AG04449 (cell line): ENCODE data around the gene HOXA13.

Experiments used
- CTCF ChIA-PET: fragments of 350-600 bp; formaldehyde crosslinking; extraction: SDS; loops from one replicate; lab custom pipeline; 2021; ENCODE audit warnings: antibody characterized with exemption; lab: Yijun Ruan, JAX
- POLR2A ChIA-PET: fragments of 400-600, 350-600 bp; formaldehyde crosslinking; extraction: SDS; loops from one replicate; lab custom pipeline; 2020; ENCODE audit warnings: antibody characterized with exemption, inconsistent platforms; lab: Yijun Ruan, JAX
- DNase-seq: peaks from one replicate; pipeline ENCODE4 v3.0.0-alpha.2; 2010; ENCODE audit warnings: low read depth, low spot score
- H3K4me3 ChIP-seq: 2 replicates; pipeline ENCODE4 v1.5.1; 2011; ENCODE audit warnings: low read depth, mild to moderate bottlenecking, control low read depth, low read length
- TF ChIP-seq, protein P1 (sequence below): IDR thresholded peaks from one replicate; pipeline ENCODE4 v1.5.1; 2011; ENCODE audit warnings: mild to moderate bottlenecking, moderate library complexity, low read length, control low read depth, inconsistent platforms; ENCODE audit not compliant: insufficient read depth; ENCODE audit errors: missing control alignments

The HOXA13 gene

DNA sequence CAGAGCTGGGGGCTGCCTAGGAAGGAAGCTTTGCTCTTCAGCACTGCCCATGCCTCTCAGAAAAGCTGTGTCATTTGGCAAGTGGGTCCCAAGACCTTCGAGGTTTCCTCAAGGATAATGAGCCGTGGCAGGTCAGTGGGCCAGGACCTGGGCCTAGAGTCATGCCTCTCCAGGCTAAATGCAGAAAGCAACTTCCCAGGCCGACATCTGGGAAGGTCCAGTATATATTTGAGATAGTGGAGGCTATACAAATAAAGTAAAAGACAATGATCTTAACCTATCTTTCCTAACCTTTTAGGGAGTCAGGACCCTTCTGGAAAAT, 23.4 kb downstream of the HOXA13 start:
- peak overlapping the region; percentile 75 for H3K4me3 ChIP-seq
- no peak for DNase-seq
- CTCF ChIA-PET: interaction anchor here (0.9 to 9.5 kb wide), 4 partner anchors 10 to 1284 kb away, joined by 4 to 117 read pairs (median 8); partner anchors contain the start of gene HOXA9
- TF ChIP-seq, protein P1, sequence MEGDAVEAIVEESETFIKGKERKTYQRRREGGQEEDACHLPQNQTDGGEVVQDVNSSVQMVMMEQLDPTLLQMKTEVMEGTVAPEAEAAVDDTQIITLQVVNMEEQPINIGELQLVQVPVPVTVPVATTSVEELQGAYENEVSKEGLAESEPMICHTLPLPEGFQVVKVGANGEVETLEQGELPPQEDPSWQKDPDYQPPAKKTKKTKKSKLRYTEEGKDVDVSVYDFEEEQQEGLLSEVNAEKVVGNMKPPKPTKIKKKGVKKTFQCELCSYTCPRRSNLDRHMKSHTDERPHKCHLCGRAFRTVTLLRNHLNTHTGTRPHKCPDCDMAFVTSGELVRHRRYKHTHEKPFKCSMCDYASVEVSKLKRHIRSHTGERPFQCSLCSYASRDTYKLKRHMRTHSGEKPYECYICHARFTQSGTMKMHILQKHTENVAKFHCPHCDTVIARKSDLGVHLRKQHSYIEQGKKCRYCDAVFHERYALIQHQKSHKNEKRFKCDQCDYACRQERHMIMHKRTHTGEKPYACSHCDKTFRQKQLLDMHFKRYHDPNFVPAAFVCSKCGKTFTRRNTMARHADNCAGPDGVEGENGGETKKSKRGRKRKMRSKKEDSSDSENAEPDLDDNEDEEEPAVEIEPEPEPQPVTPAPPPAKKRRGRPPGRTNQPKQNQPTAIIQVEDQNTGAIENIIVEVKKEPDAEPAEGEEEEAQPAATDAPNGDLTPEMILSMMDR: no peak
- POLR2A ChIA-PET: interaction anchor here (2.2 to 5.5 kb wide), 3 partner anchors 7 to 15 kb away, joined by 13 to 53 read pairs (median 33); partner anchors contain the start of gene HOXA9

GRCh38 chr7:27175626-27176523, 24.0 kb downstream of the HOXA13 start:
- CTCF ChIA-PET: interaction anchor here (0.9 to 9.5 kb wide), 4 partner anchors 11 to 1283 kb away, joined by 4 to 117 read pairs (median 8); partner anchors contain the start of gene HOXA9
- no peak for DNase-seq

DNA sequence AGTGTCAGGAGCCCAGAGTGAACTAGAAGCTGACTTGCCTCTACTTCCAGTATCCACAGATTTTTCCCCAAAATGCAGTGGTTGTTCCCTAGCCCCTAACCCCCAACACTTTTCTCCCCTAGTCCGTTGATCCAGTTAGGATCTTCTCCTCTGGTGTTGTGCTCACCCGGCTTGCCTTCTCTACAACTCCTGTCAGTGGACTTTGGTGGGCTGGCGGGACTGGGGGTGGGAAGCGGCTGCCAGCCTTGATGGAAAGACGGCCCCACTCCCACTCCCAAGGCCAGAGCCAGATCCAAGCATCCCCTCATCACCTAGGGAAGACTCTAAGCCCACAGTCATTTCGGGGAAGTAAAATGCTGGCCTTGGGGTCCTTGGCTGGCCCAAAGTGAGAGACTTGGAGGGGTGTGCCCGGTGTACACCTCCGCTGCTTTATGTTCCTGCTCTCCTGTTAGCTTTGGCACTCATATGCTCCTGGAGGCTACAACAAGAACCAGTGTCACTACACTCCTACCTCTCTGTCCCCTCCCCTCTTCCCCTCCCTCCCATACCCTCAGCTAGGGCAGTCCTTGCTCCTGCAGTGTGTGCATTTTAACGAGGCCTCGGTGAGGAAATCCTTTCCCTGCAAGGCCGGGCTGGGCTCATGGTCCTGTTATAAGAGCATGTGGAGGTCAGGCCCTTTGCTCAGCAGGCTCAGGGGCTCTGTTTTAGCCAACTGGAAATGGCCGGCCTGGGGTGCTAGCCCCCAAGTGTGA, 24.8 kb downstream of the HOXA13 start:
- POLR2A ChIA-PET: interaction anchor here (0.8 to 5.5 kb wide), 3 partner anchors 9 to 13 kb away, joined by 3 to 33 read pairs (median 13); partner anchors contain the start of gene HOXA9
- CTCF ChIA-PET: interaction anchor here (0.9 to 9.5 kb wide), 4 partner anchors 11 to 24 kb away, joined by 3 to 117 read pairs (median 6); partner anchors contain the start of genes HOXA13 and HOXA9
- no peak for DNase-seq
- H3K4me3 ChIP-seq: peak overlapping the region; percentile 75
- TF ChIP-seq, protein P1: no peak

More at GRCh38 chr7:27175626-27176523, 24.0 kb downstream of the HOXA13 start:
- POLR2A ChIA-PET: interaction anchor here (0.8 to 5.5 kb wide), 4 partner anchors 6 to 14 kb away, joined by 3 to 53 read pairs (median 23); partner anchors contain the start of gene HOXA9
- TF ChIP-seq, protein P1: no peak
- H3K4me3 ChIP-seq: peak overlapping the region; percentile 75

- CTCF ChIA-PET: interaction anchor here (0.9 to 9.5 kb wide), 4 partner anchors 11 to 25 kb away, joined by 3 to 117 read pairs (median 3); partner anchors contain the start of genes HOXA13, HOXA3 and HOXA9
- POLR2A ChIA-PET: interaction anchor here (2.2 to 5.5 kb wide), 3 partner anchors 8 to 12 kb away, joined by 9 to 33 read pairs (median 13); partner anchors contain the start of genes HOXA11 and HOXA9
- no peak for DNase-seq
- peak within 1 kb of the TSS; percentile 75 for H3K4me3 ChIP-seq
- TF ChIP-seq, protein P1: no peak
These were observed 25.7 kb downstream of the HOXA13 start, which contains the start of gene HOXA10 for GRCh38 chr7:27173956-27174873. TSS of gene HOXA10 (minus strand) at chr7:27174320. CDS start at chr7:27174306, 14 bp downstream.

- CTCF ChIA-PET: interaction anchor here (1.3 to 9.5 kb wide), 4 partner anchors 9 to 21 kb away, joined by 3 to 117 read pairs (median 3); partner anchors contain the start of genes HOXA3, HOXA7 and HOXA9
- peak overlapping the region; percentile 75 for H3K4me3 ChIP-seq
- no peak for DNase-seq
- POLR2A ChIA-PET: interaction anchor here (2.8 to 5.5 kb wide), 2 partner anchors 11 to 12 kb away, joined by 9 to 33 read pairs; partner anchors contain the start of gene HOXA11
- TF ChIP-seq, protein P1: no peak
These were observed 26.4 kb downstream of the HOXA13 start for GRCh38 chr7:27173511-27173955.
